GM21423 (cell line): ENCODE results near the gene PIP5K1B.

Source experiments
- ATAC-seq: cut with Tn5 transposase; IDR thresholded peaks from one replicate; pipeline ENCODE4 v1.9.1; 2021; ENCODE audit warnings: mild to moderate bottlenecking, moderate library complexity; ENCODE audit not compliant: unreplicated experiment

The PIP5K1B gene

GRCh38 chr9:68843239-68843638 is 138.2 kb downstream of the PIP5K1B start:
- no peak for ATAC-seq

- no peak for ATAC-seq
Measured at GRCh38 chr9:68844157-68844556, 139.1 kb downstream of the PIP5K1B start.

- ATAC-seq, result no peak
Measured at GRCh38 chr9:68844631-68845612, 139.9 kb downstream of the PIP5K1B start.

- no peak for ATAC-seq
Measured at GRCh38 chr9:68847765-68848164, 142.7 kb downstream of the PIP5K1B start.

GRCh38 chr9:68851657-68852056 is 146.6 kb downstream of the PIP5K1B start:
- no peak for ATAC-seq

GRCh38 chr9:68852941-68853340 is 147.9 kb downstream of the PIP5K1B start:
- no peak for ATAC-seq

- ATAC-seq, result no peak
Measured at GRCh38 chr9:68859347-68859746, 154.3 kb downstream of the PIP5K1B start.

GRCh38 chr9:68860419-68860818 is 155.4 kb downstream of the PIP5K1B start:
- no peak for ATAC-seq

GRCh38 chr9:68861436-68861835 is 156.4 kb downstream of the PIP5K1B start:
- no peak for ATAC-seq

- ATAC-seq, result no peak
Measured at GRCh38 chr9:68867066-68867465, 162.0 kb downstream of the PIP5K1B start.

GRCh38 chr9:68869022-68869421 is 164.0 kb downstream of the PIP5K1B start:
- no peak for ATAC-seq

GRCh38 chr9:68870086-68870485 is 165.0 kb downstream of the PIP5K1B start:
- ATAC-seq, result no peak

- no peak for ATAC-seq
Measured at GRCh38 chr9:68871236-68871635, 166.2 kb downstream of the PIP5K1B start.

- ATAC-seq, result no peak
Measured at GRCh38 chr9:68872026-68872501, 167.0 kb downstream of the PIP5K1B start.

GRCh38 chr9:68873179-68873578 is 168.1 kb downstream of the PIP5K1B start:
- no peak for ATAC-seq

- ATAC-seq, result no peak
Measured at GRCh38 chr9:68876273-68876672, 171.2 kb downstream of the PIP5K1B start.

- ATAC-seq, result no peak
Measured at GRCh38 chr9:68876681-68877080, 171.6 kb downstream of the PIP5K1B start.

- no peak for ATAC-seq
Measured at GRCh38 chr9:68877219-68877618, 172.2 kb downstream of the PIP5K1B start.

- no peak for ATAC-seq
Measured at GRCh38 chr9:68878450-68878849, 173.4 kb downstream of the PIP5K1B start.

GRCh38 chr9:68883224-68883623 is 178.2 kb downstream of the PIP5K1B start:
- no peak for ATAC-seq

- ATAC-seq, result no peak
Measured at GRCh38 chr9:68887232-68887631, 182.2 kb downstream of the PIP5K1B start.

- no peak for ATAC-seq
Measured at GRCh38 chr9:68894502-68894901, 189.5 kb downstream of the PIP5K1B start.
